NCI-H1694 (cell line): ENCODE measurements around the gene RAET1G.
"Not testable (repeated sequence)": the region's sequence is repeated elsewhere in the genome, so short reads cannot be mapped to it uniquely, and the experiment has no call there.

Experiments used
- DNase-seq: peaks from one replicate; lab custom pipeline; 2025; lab: John Stamatoyannopoulos, UW

Gene RAET1G

DNA sequence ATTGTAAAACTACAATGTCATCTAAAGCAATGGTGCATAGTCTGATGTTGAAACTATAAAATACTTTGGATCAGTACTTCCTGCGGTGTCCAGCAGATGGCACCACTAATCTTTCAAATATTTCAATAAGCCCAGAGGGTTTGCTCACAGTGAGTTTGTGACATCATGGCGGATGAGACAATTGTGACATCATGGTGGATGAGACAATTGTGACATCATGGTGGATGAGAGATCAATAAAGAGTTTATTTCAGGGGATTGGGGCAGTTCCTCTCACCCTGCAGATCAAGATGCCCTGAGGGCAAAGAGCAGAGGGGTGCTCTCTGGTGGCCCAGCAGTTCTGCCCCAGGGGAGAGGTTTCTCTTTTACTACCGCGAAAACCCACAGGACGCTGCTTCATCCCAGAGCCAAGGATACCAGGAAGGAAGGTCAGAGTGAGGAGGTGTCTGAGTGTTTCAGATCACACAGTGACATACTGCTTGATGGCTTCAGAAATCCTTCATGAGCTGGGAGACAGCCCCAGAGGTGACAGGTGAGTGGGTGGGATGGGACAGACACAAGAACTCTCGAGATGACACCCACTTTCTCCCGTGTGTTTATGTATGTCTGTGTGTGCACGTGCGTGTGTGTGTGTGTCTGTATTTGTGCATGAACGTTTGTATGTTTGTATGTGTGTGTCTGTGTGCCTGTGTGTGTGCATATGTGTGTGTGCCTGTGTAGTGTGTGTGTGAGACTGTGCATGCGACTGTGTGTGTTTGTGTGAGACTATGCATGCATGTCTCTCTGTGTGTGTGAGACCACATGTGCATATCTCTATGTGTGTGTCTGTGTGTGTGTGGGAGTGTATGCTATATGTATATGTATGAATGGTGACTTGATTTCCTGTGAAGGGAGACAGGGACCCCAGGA is 11.6 kb upstream of the RAET1G start:
- peak; percentile 83 for DNase-seq

DNA sequence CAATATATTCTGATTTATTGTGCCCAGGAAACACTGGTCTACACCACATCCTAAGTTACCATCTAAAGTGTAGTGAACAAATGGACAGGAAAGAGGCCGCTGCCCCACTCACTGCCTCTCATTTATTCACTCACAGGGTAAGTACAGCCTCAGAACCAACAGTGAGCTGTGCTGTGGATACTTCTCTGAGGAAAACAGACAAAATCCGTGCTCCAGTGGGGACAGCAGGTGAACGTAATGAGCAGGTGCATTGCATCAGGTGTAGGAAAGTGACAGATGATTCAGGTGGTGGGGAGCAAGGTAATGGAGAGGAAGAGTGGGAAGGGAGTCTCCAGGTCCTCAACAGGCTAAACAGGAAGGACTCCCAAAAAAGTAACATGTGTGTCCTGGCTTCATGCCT is 10.5 kb upstream of the RAET1G start:
- no peak for DNase-seq

DNA sequence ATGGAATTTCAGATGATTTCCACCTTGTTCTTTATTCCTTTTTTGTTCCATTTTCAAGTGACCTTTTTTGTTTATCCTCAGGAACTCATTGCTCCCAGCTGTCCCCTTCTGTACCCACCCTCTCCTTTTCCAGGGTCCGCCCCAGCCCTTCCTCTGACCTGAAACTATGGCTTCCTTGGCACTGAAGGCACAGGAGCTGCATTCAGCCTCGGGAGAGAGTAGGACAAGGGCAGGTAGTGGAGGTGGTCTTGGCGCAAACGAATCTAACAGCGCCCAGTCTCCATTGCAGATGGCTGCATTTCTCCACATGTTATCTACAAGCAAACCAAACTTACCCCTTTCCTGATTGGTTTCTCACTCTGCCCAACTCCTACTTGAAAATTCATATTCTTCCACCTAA is 10.1 kb upstream of the RAET1G start:
- DNase-seq = no peak

DNA sequence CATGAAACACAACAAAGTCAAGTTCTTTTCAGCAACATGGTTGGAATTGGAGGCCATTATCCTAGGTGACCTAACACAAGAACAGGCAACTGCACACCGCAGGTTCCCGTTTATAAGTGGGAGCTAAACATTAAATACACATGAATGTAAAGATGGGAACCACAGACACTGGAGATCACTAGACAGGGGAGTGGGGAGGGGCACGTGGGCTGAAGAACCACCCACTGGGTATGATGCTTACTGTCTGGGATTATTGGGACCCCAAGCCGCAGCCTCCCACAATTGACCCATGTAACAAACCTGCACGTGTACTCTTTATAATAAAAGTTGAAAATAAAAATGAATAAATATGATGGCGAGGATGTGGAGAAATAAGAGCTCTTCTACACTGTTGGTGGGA is 8.6 kb upstream of the RAET1G start:
- DNase-seq = no peak

DNA sequence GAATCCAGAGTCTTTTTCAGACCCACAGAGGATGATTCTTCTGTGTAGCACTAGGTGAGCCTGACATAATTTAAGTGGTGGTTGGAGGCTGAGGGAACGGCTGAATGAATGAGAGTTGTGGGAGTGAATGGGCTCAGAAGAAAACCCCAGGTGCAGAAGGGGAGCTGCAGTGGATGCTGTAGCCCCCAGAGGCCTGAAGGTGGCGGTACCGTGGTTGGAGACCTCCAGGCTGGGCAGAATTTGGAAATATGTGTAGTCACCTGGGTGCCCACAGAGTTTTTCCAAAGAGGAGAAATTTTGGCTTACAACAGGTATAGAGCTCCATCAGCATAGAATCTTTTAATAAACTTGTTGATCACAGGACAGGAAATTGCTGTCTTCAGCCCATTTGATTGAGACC is 6.5 kb upstream of the RAET1G start:
- no peak for DNase-seq

DNA sequence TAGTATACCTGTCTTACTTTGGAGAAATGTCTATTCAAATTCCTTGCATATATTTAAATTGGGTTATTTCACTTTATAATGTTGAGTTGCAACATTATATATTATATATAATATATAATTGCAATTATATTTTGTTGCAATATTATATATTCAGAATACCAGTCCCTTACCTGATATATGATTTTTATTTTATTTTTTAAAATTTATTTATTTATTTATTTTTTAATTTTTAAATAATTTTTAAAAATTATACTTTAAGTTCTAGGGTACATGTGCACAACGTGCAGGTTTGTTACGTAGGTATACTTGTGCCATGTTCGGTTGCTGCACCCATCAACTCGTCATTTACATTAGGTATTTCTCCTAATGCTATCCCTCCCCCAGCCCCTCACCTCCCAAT is 4.1 kb upstream of the RAET1G start:
- not testable (repeated sequence) for DNase-seq

DNA sequence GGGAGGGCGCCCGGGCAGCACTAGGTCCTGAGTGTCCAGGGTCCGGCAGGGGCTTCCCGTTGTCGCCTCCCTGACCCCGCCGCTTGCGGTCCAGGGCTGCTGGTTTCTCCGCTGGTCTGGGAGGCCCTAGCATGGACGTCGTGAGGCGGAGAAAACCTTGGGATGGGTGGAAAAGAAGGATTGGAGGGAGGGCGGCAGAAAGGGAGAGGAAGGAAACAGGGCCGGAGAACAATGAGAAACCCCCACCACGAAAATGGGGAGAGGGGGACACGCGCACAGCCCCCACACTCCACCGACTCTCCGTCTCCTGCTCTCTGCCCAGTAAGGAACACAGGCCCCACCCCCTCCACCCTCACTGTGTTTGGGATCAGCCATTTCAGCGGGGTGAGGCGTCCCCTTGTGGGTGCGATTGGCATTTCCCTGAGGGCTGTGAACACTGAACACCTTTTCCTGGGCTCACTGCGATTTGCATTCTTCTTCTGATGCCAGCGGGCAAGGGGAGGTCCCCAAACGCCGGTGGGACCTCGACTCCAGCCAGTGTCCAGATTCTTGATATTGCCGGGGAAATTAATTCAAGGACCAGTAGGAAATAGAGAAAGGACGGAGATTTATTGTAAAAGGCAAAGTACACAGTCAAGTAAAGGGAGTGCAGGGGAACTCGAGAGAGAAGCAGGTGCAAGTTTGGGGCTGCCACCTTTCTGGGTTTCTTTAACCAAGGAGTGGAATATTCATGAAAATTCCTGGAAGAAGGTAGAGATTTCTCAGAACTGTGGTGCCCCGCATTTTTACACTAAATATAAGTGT is 3.3 kb upstream of the RAET1G start:
- DNase-seq = peak; percentile 70

DNA sequence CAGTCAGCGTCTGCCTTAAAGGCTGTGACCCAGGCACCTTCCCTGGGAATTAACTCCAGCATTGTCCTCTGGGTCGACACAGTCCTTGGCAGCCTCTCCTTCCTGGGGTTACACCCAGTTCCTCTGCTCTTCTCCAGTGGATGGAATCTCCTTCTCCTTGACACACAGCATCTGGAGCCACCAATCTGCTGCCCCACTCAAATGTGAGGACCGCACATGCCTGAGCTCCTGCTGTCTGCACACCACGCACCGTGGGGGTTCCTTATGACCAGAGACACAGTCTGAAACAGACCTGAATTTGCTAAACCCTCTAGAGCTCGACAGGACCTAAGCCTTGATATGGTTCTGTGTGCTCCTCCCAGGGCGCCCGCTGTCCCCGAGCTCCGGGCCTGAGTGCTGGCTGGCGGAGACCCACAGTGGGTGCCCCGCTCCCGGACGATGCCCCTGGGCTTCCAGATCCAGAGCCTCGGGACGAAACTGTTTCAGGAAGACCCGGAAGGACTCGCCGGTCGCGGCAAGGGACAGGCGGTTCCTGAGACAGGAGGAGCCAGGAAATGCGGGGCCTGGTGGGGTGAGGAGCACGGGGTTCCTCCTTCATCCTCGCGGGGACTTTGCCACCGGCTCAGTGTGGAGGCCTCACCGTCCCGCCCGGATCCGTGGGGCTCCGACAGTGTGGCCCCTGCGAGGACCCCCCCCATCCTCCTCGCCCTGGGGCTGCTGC is 2.5 kb upstream of the RAET1G start:
- DNase-seq = no peak

DNA sequence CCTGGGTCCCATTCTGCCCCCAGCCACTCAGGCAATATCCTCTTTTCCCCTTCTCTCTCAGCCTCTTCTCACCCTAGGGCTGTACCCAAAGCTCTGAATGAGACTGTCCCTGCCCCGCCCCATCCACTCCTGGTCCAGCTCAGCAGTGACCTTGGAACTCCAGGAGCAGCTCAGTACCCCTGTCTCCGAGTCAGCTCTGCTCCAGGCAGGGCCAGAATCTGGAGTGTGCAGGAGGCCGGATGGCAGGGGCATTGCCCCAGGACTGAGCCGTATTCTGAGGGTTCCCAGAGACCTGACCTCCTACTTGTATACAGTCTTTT is 2.0 kb upstream of the RAET1G start:
- no peak for DNase-seq

DNA sequence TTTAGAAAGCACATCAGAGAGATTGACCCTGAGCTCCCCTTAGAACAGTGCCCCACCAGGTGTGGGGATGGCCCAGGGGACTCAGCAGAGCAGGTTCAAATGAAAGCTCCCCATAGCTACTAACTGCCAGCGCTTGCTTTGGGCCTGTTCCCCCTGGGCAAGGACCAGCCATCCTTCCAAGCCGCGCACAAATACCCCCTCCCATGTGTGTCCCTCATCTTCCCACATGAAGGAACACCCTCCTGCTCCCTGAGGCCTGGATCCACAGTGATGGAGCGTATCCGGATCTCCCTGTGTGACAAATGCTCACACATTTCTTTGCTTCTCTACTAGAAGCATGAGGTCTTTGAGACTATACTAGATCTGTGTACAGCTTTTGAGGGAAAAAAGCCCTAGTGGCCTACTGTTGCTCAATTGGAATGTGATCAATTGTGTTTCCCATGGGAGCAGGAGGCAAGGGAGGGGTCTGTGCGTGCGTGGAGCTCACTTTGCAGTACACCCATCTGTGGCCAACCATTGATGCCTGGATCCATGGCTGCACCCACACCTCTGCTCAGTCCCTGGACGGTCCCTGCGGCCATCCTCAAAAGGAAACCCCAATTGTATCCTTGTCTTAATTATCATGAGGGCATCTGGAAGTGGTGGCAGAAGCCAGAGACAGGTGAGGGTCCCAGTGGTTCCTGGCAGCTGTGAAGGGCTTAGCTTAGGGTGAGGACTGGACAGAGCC is 1.4 kb upstream of the RAET1G start:
- DNase-seq = no peak

DNA sequence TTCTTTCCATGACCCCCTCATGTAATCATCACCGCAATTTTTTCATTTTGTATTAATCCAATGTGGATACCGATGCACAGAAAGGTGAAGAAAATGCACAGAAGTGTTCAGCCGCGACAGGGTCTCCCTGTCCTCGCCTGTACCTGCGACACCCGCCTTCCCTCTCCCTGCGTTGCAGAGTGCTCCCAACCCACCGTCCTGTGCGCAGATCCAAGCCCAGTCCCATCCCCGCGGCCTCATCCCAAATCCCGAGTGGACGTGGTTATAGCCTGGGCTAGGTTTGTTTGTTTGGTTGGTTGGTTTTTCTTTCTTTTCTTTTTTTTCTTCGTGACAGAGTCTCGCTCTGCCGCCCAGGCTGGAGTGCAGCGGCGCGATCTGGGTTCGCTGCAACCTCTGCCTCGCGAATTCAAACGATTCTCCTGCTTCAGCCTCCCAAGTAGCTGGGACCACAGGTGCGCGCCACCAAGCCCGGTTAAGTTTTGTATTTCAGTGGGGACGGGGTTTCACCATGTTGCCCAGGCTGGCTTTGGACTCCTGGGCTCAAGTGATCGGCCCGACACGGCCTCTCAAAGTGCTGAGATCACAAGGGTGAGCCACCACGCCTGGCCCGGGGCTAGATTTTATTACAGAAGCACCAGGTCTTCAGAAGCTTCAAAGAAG is 536 bp upstream of the RAET1G start:
- no peak for DNase-seq

DNA sequence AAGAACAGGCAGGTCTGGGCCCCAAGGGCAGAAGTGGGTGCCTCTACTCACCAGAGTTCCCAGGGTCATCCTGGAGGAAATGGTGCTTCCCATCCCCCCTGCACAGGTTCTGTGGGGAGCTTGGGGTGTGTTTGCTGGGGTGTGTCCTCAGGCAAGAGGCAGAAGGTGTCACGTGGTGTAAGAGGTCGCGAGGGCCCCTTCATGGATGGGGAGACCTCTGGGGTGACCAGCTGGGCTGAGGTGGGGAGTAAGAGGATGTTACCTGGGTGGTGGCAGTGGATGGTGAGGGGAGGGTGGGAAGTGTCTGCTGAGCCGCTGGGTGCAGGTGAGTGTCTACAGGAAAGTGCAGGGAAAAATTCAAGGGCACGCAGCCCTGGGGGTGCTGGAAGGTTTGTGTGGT is 830 bp downstream of the RAET1G start:
- not testable (repeated sequence) for DNase-seq

DNA sequence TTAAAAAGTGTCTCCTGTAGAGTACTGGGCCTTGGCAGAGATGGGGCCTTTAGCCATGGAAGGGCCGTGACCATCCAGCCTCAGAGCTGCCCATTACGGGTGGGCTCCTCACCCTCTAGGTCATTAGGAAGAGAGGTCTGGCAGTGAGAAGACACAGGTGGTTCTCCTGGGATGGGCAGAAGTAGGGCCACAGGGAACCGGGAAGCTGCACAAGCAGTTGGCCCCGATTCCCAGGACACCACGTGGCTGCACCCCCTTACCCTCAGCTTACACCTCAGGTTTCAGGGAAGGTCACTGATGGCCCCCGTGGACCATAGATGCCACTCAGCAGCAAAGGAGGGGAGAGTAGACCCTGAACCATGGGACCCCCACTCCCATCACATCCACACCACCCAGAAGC is 1.6 kb downstream of the RAET1G start:
- no peak for DNase-seq

DNA sequence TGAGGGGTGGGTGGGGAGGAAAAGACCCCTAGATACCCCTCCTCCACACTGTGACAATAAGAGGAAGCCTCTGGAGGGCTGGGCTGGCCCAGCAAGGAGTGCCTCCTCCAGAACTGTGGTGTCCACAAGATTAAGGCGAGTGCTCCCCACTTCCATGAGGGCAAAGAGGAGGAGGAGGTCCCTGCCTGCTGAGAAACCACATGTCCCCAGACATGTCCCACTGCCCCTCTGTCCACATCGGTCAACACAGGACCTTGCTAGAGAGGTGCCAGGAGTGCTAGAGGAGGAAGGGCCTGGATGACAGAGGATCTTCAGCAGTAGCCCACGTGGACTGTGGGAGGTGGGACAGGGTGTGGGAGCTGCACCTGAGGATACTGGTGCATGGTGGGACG is 3.1 kb downstream of the RAET1G start:
- DNase-seq = no peak

DNA sequence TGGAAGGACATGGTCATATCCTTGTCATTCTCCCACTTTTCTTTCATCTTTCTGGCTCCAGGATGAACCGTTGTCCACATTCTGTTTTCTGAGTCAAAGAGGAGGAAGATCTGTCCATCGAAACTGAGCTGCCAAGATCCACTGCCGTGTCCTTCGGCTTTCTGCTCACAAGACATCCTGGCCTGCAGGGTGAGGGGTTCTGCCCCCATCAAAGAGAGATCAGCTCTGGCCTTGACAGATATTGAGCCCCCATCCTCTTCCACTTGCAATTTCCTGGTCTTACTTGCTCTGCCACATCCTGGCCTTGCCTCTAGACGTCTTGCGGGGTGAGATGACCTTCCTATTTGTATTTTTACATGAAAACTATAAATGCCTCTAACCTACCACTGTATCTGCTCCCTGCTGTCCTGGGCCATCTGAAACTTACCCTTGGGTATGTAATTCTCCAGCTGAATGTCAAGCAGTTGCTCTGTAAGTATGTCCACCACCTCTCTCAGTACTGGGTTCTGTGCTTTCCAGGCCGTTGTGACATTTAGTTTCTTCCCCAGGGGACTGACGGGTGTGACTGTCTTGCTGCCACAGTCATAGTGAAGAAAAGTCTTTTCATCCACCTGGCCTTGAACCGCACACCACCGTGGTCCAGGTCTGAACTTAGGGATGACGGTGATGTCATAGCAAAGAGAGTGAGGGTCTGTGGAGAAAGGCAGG is 3.6 kb downstream of the RAET1G start:
- not testable (repeated sequence) for DNase-seq

DNA sequence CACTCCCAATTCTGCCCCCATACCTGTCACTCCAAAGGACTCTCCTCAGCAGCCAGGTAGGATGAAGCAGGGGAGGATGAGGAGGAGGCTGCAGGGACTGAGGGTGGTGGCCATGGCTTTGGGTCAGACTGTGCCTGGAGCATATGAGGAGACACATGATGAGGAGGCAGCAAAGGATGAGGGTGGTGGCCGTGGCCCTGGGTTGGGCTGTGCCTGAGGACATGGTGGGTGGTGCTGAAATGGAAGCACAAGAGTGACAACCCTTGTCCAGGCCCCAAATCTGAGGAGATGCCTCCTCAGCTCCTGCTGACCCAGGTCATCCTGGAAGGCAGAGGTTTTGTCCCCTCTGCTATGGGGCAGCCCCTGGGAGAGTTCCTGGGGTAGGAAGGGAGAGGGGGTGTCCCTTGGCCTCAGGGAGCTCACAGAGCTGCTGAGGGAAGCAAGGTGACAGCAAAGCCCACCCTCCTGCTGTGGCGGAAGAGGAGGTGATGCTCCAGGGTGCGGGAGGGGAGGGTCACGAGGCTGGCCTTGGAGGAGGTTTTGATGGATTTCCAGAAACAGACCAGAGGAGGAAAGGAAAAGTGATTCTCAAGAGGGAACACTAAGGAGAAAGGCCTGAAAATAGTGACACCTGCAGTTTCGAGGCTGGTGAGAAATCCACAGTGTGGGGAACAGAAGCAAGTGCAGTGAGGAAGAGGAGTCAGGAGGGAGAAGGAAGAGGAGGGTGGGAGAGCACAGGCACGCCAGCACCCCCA is 4.6 kb downstream of the RAET1G start:
- DNase-seq = no peak

DNA sequence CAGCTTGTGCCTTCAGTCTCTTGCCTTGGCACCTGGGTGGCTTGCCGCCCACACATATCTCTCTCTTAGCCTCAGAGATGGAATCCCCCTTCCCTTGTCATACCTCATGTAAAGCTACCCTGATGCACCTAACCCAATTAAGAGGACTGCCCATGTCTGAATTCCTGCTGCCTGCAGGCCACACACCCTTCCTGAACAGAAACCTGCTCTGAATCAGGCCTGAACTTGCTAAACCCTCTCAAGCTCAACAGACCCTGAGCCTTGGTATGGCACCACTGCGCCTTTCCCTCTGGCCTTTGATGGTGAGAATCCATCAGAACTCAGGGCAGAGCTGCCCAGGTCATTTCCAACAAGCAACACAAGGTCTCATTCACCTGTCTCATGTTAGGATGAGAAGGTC is 5.2 kb downstream of the RAET1G start:
- DNase-seq = no peak

DNA sequence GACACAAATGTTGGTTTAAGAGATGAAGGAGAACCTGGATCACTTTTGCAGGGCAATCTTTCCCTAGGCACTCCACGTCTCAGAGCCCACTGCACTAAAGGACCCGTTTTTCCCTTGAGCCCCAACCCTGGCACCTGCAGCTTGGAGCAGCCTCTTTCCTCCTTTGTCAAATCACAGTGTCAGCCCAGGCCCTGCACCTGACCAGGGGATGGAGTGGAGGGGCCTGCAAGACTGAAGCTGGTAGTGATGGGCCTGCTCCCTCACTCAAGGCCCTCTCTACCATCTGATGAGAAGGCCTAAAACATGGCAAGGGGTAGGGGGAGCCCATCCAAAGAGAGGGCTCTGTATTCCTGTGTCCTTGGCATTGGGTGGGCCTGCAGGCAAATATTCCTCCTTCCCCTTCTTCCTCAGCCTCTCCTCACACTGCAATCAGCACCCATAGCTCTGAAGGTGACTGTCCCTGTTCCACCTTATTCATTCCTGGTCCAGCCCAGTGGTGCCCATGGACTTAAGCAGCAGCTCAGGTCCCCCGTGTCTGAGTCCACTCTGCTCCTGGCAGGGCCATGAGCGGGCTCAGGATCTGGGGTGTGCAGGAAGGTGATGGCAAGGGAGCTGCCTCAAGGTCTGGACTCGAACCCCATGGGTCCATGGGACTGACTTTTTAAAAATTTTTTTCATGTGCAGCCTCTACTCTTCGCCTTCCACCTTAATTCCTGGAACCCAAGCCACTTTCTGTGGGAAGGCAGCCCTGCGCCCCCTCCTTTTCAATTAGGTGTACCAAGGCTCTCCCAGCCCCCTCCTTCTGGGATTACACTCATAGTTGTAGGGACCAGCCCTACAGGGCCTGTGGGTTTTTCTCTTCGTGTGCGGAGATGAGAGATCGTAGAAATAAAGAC is 6.7 kb downstream of the RAET1G start:
- no peak for DNase-seq
